MM.1S (cell line): ENCODE data around the gene ZBTB7C.

Experiments used
- EZH2 ChIP-seq: fragments of 300-600 bp; sonication (generic); optimal IDR thresholded peaks from 2 replicates; pipeline ENCODE3; 2017; ENCODE audit warnings: low read depth, mild to moderate bottlenecking, antibody characterized with exemption, low read length, mixed read lengths
- EZH2phosphoT487 ChIP-seq: fragments of 300-600 bp; sonication (generic); IDR thresholded peaks from 2 replicates; pipeline ENCODE4 v1.6.1; 2018; ENCODE audit warnings: antibody characterized with exemption, low read length
- TF ChIP-seq, protein P1 (sequence below): fragments of 300-600 bp; sonication (generic); IDR thresholded peaks from 2 replicates; pipeline ENCODE4 v1.5.1; 2016; ENCODE audit warnings: antibody characterized with exemption, low read length, mixed read lengths

- TF ChIP-seq, protein P1, sequence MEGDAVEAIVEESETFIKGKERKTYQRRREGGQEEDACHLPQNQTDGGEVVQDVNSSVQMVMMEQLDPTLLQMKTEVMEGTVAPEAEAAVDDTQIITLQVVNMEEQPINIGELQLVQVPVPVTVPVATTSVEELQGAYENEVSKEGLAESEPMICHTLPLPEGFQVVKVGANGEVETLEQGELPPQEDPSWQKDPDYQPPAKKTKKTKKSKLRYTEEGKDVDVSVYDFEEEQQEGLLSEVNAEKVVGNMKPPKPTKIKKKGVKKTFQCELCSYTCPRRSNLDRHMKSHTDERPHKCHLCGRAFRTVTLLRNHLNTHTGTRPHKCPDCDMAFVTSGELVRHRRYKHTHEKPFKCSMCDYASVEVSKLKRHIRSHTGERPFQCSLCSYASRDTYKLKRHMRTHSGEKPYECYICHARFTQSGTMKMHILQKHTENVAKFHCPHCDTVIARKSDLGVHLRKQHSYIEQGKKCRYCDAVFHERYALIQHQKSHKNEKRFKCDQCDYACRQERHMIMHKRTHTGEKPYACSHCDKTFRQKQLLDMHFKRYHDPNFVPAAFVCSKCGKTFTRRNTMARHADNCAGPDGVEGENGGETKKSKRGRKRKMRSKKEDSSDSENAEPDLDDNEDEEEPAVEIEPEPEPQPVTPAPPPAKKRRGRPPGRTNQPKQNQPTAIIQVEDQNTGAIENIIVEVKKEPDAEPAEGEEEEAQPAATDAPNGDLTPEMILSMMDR: no peak
- TF ChIP-seq EZH2 (no peak), EZH2phosphoT487 (no peak)
Measured at GRCh38 chr18:48218285-48219022, 190.7 kb downstream of the ZBTB7C start.
